A549 (cell line): ENCODE data around the gene SORBS1. TPM values are rescaled to one million over a fixed set of nuclear protein-coding genes. Genes with fewer than 3 reads are reported as not detected.

Experiments
- ATAC-seq, 2 experiments: fragments of 200-7000 bp in 1 of 2; fragments of >200 bp in 1 of 2; cut with Nextera tagmentation in 1 of 2; cut with Tn5 transposase in 1 of 2; 3 replicates each; pipeline versions ENCODE4 v1.8.0 to v1.9.1; 2018 to 2020; ENCODE audit warnings: mild to moderate bottlenecking in 1 of 2, moderate library complexity in 1 of 2
- CTCF ChIA-PET: fragments of 300-600 bp; sonication (Branson Sonifier 250); formaldehyde crosslinking; extraction: SDS; loops from one replicate; lab custom pipeline; 2021; ENCODE audit warnings: antibody characterized with exemption, inconsistent platforms; lab: Yijun Ruan, JAX
- POLR2A ChIA-PET: fragments of 350-600 bp; formaldehyde crosslinking; extraction: SDS; loops from one replicate; lab custom pipeline; 2021; ENCODE audit warnings: antibody characterized with exemption, inconsistent platforms; lab: Yijun Ruan, JAX
- DNase-seq, 2 experiments: peaks; one replicate each; pipeline versions ENCODE4 v3.0.0 to v3.0.0-alpha.2; 2011 to 2016; ENCODE audit warnings: low read depth in 1 of 2, low spot score in 1 of 2
- FAIRE-seq: peaks from 2 replicates; lab custom pipeline; 2011; peaks lifted over from hg19 to GRCh38; lab: Jason Lieb, UNC
- H3K27ac ChIP-seq, 2 experiments: fragments of >200 bp; sonication (Bioruptor Twin); formaldehyde crosslinking; 3 replicates each; pipeline ENCODE4 v1.5.1; 2016 to 2017
- H3K4me1 ChIP-seq: fragments of >200 bp; sonication (Bioruptor Twin); formaldehyde crosslinking; 3 replicates; pipeline ENCODE4 v1.6.1; 2016
- H3K4me2 ChIP-seq: fragments of >200 bp; sonication (Bioruptor Twin); formaldehyde crosslinking; 3 replicates; pipeline ENCODE4 v1.6.1; 2016
- H3K4me3 ChIP-seq: fragments of >200 bp; sonication (Bioruptor Twin); formaldehyde crosslinking; 3 replicates; pipeline ENCODE4 v1.5.1; 2016
- H3K9me3 ChIP-seq: fragments of >200 bp; sonication (Bioruptor Twin); formaldehyde crosslinking; 3 replicates; pipeline ENCODE4 v1.6.1; 2016
- CEBPB ChIP-seq, 2 experiments: fragments of >200 bp in 1 of 2; sonication (Bioruptor Twin) in 1 of 2; formaldehyde crosslinking in 1 of 2; IDR thresholded peaks; 2 replicates each; pipeline ENCODE4 v1.6.1; 2012 to 2016
- EHF ChIP-seq: fragments of 250-450 bp; sonication (Bioruptor Pico); IDR thresholded peaks from 2 replicates; pipeline ENCODE4 v1.5.0; 2020; ENCODE audit warnings: mild to moderate bottlenecking
- EHMT2 ChIP-seq: fragments of 200-600 bp; sonication (generic); IDR thresholded peaks from 2 replicates; pipeline ENCODE4 v1.6.1; 2016; ENCODE audit warnings: antibody characterized with exemption, low read depth, mild to moderate bottlenecking, moderate library complexity
- EP300 ChIP-seq, 2 experiments: fragments of >200 bp; sonication (Bioruptor Twin); formaldehyde crosslinking; IDR thresholded peaks; 2 replicates in 1 of 2; 3 replicates in 1 of 2; pipeline ENCODE4 v1.6.1; 2016 to 2017
- FOSB ChIP-seq: fragments of 250-450 bp; sonication (Bioruptor Pico); IDR thresholded peaks from 2 replicates; pipeline ENCODE4 v1.5.0; 2020; ENCODE audit warnings: mild to moderate bottlenecking, moderate library complexity
- FOSL2 ChIP-seq, 2 experiments: fragments of 450-650 bp in 1 of 2; fragments of >200 bp in 1 of 2; sonication (Bioruptor Twin) in 1 of 2; formaldehyde crosslinking; IDR thresholded peaks; 2 replicates each; pipeline versions ENCODE4 v1.5.0 to v1.6.1; 2016 to 2020; ENCODE audit warnings: mild to moderate bottlenecking in 1 of 2, moderate library complexity in 1 of 2
- GATA3 ChIP-seq: IDR thresholded peaks from 2 replicates; pipeline ENCODE4 v1.6.1; 2012; ENCODE audit warnings: borderline replicate concordance
- HEYL ChIP-seq: fragments of 250-450 bp; sonication (Bioruptor Pico); IDR thresholded peaks from 2 replicates; pipeline ENCODE4 v1.8.0; 2021; ENCODE audit warnings: mild to moderate bottlenecking, moderate library complexity
- HMGXB4 ChIP-seq: fragments of 250-450 bp; sonication (Bioruptor Pico); IDR thresholded peaks from 2 replicates; pipeline ENCODE4 v1.5.0; 2021; ENCODE audit warnings: mild to moderate bottlenecking, moderate library complexity, borderline replicate concordance
- HOXA7 ChIP-seq: fragments of 250-450 bp; sonication (Bioruptor Pico); IDR thresholded peaks from 2 replicates; pipeline ENCODE4 v1.5.0; 2020; ENCODE audit warnings: mild to moderate bottlenecking, moderate library complexity
- HOXB13 ChIP-seq: fragments of 250-450 bp; sonication (Bioruptor Pico); IDR thresholded peaks from 2 replicates; pipeline ENCODE4 v1.5.0; 2020; ENCODE audit warnings: low read depth, mild to moderate bottlenecking, moderate library complexity
- JUN ChIP-seq, 2 experiments: fragments of >200 bp; sonication (Bioruptor Twin); formaldehyde crosslinking; IDR thresholded peaks; 2 replicates in 1 of 2; 3 replicates in 1 of 2; pipeline ENCODE4 v1.6.1; 2016 to 2017
- JUNB ChIP-seq: fragments of >200 bp; sonication (Bioruptor Twin); formaldehyde crosslinking; IDR thresholded peaks from 2 replicates; pipeline ENCODE4 v1.6.1; 2016
- POLR2A ChIP-seq: IDR thresholded peaks from 2 replicates; pipeline ENCODE4 v1.6.1; 2012; ENCODE audit warnings: mild to moderate bottlenecking, low read length
- RAD21 ChIP-seq, 2 experiments: fragments of >200 bp in 1 of 2; sonication (Bioruptor Twin) in 1 of 2; formaldehyde crosslinking in 1 of 2; IDR thresholded peaks in 1 of 2; conservative IDR thresholded peaks in 1 of 2; 2 replicates in 1 of 2; 3 replicates in 1 of 2; pipeline ENCODE4 v1.6.1; 2012 to 2018; ENCODE audit warnings: inconsistent platforms in 1 of 2
- RCOR1 ChIP-seq: fragments of 150-350 bp; IDR thresholded peaks from 2 replicates; pipeline ENCODE4 v1.6.1; 2014; ENCODE audit warnings: antibody characterized with exemption, low read length, low read depth
- REST ChIP-seq: fragments of 200-600 bp; sonication (generic); IDR thresholded peaks from 2 replicates; pipeline ENCODE4 v1.6.1; 2016; ENCODE audit warnings: antibody characterized with exemption, mild to moderate bottlenecking, moderate library complexity
- SMC3 ChIP-seq: fragments of >200 bp; sonication (Bioruptor Twin); formaldehyde crosslinking; IDR thresholded peaks from 3 replicates; pipeline ENCODE4 v1.6.1; 2018; ENCODE audit warnings: inconsistent platforms
- ZFP36 ChIP-seq: fragments of 450-650 bp; IDR thresholded peaks from 2 replicates; pipeline ENCODE4 v1.6.1; 2014; ENCODE audit warnings: borderline replicate concordance; ENCODE audit not compliant: partially characterized antibody
- WGBS: methylation state at CpG from one replicate; pipeline ENCODE4 v1.1.6; 2017; ENCODE audit errors: missing lambda C conversion rate; 5-methylcytosine and 5-hydroxymethylcytosine counted together
- polyA plus RNA-seq, 4 experiments: library from polyadenylated mRNA; depleted of rRNA in 3 of 4; stranded (reverse); fragments of >200 nt; fragmentation: RNase III in 1 of 4; extraction: RNeasy Plus Mini Kit Qiagen cat#74134 plus additional on column Dnase treatment in 1 of 4; gene quantifications; 2 replicates in 3 of 4; 3 replicates in 1 of 4; pipeline ENCODE4 v1.2.3, GENCODE V29; 2011 to 2017
- TF ChIP-seq, protein P1 (sequence below): fragments of >200 bp; sonication (Bioruptor Twin); formaldehyde crosslinking; IDR thresholded peaks from 2 replicates; pipeline ENCODE4 v1.6.1; 2016
- TF ChIP-seq, protein P2 (sequence below): IDR thresholded peaks from 2 replicates; pipeline ENCODE4 v1.6.1; 2012
- TF ChIP-seq, protein P3 (sequence below): fragments of 250-450 bp; sonication (Bioruptor Pico); IDR thresholded peaks from 2 replicates; pipeline ENCODE4 v1.5.0; 2020; ENCODE audit warnings: low read depth, mild to moderate bottlenecking, moderate library complexity
- TF ChIP-seq, protein P4 (sequence below): fragments of >200 bp; sonication (Bioruptor Twin); formaldehyde crosslinking; IDR thresholded peaks from 3 replicates; pipeline ENCODE4 v1.5.1; 2016

Gene SORBS1
- polyA plus RNA-seq, 2 of the 4 experiments (the other 2 are of a cell fraction) = 0.39 to 0.80 TPM

GRCh38 chr10:95278061-95278988 is 282.8 kb downstream of the SORBS1 start:
- H3K4me1 ChIP-seq = peaks cover 98% of the 10 kb centered on the region
- H3K4me3 ChIP-seq = peak overlapping the region; percentile 10; the same call in 1 of the 3 replicates
- peak in 1 of 2 experiments; percentile 74 for DNase-seq
- ChIA-PET CTCF (interaction anchor here (1.0 to 6.3 kb wide), 10 partner anchors 11 to 96 kb away, joined by 3 to 33 read pairs (median 6); no protein-coding TSS in a partner anchor), POLR2A (interaction anchor here (0.7 to 1.2 kb wide), 5 partner anchors 10 to 49 kb away, joined by 3 to 5 read pairs (median 4); no protein-coding TSS in a partner anchor)
- ATAC-seq = peak; percentile 9 to 32; a peak in 5 of 6 replicates
- TF ChIP-seq, protein P1, sequence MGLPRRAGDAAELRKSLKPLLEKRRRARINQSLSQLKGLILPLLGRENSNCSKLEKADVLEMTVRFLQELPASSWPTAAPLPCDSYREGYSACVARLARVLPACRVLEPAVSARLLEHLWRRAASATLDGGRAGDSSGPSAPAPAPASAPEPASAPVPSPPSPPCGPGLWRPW = 0 out of 2 replicates have a peak, but pooled peaks have one; percentile 34
- TF ChIP-seq CEBPB (IDR thresholded peaks at IDR 0.05) (peak; percentile 69 to 85), RAD21 (conservative IDR thresholded peaks at IDR 0.05 in 1 of 2, IDR thresholded peaks at IDR 0.05 in 1 of 2) (no peak), ZFP36 (peak; percentile 87), HOXA7 (CRISPR knock-in tag) (no peak), HOXB13 (CRISPR knock-in tag) (no peak), SMC3 (0 out of 3 replicates have a peak, but pooled peaks have one; percentile 26), EP300 (IDR thresholded peaks at IDR 0.05) (peak; percentile 44 to 79; a peak in 4 of 5 replicates), GATA3 (peak; percentile 79; the same call in 1 of the 2 replicates), JUNB (peak; percentile 40; the same call in 1 of the 2 replicates), JUN (IDR thresholded peaks at IDR 0.05) (peak; percentile 64 to 75; a peak in 4 of 5 replicates)
- TF ChIP-seq, protein P2, sequence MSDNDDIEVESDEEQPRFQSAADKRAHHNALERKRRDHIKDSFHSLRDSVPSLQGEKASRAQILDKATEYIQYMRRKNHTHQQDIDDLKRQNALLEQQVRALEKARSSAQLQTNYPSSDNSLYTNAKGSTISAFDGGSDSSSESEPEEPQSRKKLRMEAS = peak; percentile 70
- 65% methylated on average over 6 of the region's 6 CpGs for WGBS
- no peaks in the 10 kb centered on the region for H3K9me3 ChIP-seq
- H3K4me2 ChIP-seq = peak overlapping the region; percentile 74
- peak overlapping the region; percentile 78 to 83 for H3K27ac ChIP-seq
- no peak for FAIRE-seq

- 70% methylated on average over 3 of the region's 3 CpGs for WGBS
- peaks cover 98% of the 10 kb centered on the region for H3K4me1 ChIP-seq
- H3K9me3 ChIP-seq = no peaks in the 10 kb centered on the region
- CTCF ChIA-PET = interaction anchor here (1.0 to 6.3 kb wide), 7 partner anchors 14 to 97 kb away, joined by 3 to 33 read pairs (median 8); no protein-coding TSS in a partner anchor
- TF ChIP-seq HOXA7 (CRISPR knock-in tag) (no peak), RAD21 (conservative IDR thresholded peaks at IDR 0.05 in 1 of 2, IDR thresholded peaks at IDR 0.05 in 1 of 2) (no peak), POLR2A (no peak), FOSB (CRISPR knock-in tag) (no peak), REST (no peak), EHF (no peak), RCOR1 (no peak), HEYL (no peak), HOXB13 (CRISPR knock-in tag) (no peak), EHMT2 (no peak), FOSL2 (IDR thresholded peaks at IDR 0.05) (no peak), FOSL2 (CRISPR knock-in tag; IDR thresholded peaks at IDR 0.05) (no peak), CEBPB (IDR thresholded peaks at IDR 0.05) (no peak), HMGXB4 (CRISPR knock-in tag) (no peak)
- TF ChIP-seq, protein P3, sequence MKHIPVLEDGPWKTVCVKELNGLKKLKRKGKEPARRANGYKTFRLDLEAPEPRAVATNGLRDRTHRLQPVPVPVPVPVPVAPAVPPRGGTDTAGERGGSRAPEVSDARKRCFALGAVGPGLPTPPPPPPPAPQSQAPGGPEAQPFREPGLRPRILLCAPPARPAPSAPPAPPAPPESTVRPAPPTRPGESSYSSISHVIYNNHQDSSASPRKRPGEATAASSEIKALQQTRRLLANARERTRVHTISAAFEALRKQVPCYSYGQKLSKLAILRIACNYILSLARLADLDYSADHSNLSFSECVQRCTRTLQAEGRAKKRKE (CRISPR knock-in tag) = no peak
- TF ChIP-seq, protein P4, sequence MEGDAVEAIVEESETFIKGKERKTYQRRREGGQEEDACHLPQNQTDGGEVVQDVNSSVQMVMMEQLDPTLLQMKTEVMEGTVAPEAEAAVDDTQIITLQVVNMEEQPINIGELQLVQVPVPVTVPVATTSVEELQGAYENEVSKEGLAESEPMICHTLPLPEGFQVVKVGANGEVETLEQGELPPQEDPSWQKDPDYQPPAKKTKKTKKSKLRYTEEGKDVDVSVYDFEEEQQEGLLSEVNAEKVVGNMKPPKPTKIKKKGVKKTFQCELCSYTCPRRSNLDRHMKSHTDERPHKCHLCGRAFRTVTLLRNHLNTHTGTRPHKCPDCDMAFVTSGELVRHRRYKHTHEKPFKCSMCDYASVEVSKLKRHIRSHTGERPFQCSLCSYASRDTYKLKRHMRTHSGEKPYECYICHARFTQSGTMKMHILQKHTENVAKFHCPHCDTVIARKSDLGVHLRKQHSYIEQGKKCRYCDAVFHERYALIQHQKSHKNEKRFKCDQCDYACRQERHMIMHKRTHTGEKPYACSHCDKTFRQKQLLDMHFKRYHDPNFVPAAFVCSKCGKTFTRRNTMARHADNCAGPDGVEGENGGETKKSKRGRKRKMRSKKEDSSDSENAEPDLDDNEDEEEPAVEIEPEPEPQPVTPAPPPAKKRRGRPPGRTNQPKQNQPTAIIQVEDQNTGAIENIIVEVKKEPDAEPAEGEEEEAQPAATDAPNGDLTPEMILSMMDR = no peak
- POLR2A ChIA-PET = interaction anchor here (1.2 kb wide), 2 partner anchors 12 to 48 kb away, joined by 3 to 5 read pairs; no protein-coding TSS in a partner anchor
- ATAC-seq (no peak), FAIRE-seq (no peak), DNase-seq (no peak)
- H3K4me2 ChIP-seq = peak overlapping the region; percentile 74
- no peak overlapping the region for H3K4me3 ChIP-seq
- H3K27ac ChIP-seq = peak overlapping the region; percentile 76 to 83
These were observed 283.6 kb downstream of the SORBS1 start for GRCh38 chr10:95277614-95278013.
